ENCODE measurements around the gene EBF3.

EBF3 gene

DNA sequence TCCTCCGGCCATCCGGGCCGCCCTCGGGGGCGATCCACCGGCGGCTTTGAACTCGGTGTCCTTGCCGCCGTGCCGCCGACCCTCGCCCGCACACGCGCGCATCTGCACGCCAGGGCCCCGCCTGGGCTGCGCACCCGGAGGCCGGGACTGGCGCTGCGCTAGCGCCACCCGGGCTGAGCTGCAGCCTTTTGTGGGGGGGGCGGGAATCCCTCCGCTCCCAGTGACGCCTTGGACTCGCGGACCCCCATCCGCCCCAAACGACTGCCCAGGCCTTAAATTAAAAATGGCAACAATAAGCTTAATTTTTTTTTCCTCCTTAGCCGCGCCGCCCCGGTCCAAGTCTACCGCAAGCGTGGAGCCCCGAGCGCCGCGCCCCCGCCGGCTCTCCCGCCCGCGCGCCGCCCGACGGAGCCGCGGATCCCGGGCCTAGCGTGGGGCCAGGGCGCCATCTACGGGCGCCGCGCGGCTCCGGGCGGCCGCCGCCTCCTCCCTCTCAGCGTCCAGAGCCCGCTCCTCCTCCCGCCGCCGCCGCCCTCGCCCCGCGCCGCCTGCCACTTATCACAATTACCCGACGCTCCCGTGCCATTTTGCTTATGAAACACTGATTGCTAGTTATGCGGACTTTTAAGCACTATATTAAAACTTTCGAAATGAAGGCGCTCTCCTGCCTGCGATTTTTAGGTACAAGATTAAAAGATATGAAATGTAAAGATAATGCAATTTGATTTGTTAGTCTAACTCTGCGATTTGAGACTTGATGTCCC, 7.5 kb upstream of the EBF3 start:
- DNase-seq (ENCODE audit: low read depth), result no peak

DNA sequence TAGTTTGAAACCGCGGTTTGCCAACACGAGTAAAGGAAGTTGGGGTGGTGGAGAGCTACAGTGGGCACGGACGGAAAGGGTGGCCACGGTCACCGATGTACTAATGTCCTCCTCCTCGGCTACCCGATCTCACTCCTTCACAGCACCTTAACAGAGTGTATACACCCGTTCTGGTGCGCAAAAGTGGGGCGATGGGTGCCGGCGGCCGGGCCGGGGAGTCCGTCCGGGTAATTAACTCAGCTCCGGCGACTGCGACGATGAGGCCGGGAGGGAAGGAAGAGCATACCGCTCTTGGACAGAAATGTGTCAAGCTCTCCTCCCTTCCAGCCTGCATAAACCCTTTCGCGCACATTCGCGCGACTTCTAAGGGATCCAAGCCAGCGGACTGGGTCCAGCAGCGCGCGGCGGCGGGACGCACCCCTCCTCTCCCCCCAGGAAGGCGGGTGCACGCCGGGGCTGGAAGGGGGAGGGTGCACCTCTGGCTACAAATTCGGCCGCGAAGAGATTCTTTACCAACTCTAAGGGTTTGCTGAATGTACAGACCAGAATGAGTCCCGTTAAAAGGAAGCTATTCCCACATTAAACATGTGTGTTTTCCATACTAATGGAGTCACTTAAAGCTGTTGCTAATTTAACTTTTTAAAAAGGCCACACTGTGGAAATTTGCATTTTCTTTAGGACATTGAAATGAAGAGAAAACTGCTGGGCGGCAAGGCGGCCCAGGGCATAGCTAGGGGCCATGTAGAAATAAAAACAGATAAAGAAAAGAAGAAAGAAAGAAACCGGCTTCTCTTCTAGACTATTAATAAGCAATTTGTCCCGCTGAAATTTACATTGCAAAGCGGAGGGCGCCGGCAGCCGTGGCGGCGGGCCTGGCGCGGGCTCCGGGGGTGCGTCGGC, 6.6 kb upstream of the EBF3 start:
- DNase-seq (ENCODE audit: low read depth), result no peak

DNA sequence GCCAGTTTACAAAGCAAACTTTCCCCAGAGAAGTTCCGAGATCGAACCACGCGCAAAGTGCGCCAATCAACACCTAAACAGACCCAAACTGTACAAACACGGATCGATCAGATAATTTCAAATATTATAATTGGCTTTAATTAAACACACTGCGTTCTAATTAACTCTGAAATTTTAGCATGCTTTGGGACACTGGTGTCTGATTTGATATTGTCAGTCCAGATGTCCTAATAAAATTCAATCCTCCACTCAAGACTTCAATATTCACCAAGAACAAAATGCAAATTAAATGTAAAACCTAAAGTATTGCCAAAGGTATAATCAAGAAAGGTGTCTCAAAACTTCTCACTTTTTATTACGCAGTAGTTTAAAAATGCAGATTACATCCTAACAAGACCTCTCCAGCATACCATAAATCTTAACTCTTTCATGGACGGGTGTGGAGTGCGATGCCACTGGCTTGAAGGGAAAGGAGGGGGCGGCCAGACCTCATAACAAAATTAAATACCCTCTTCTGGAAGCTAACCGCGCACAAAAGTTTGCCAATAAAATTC, 5.9 kb upstream of the EBF3 start:
- no peak for DNase-seq (ENCODE audit: low read depth)

DNA sequence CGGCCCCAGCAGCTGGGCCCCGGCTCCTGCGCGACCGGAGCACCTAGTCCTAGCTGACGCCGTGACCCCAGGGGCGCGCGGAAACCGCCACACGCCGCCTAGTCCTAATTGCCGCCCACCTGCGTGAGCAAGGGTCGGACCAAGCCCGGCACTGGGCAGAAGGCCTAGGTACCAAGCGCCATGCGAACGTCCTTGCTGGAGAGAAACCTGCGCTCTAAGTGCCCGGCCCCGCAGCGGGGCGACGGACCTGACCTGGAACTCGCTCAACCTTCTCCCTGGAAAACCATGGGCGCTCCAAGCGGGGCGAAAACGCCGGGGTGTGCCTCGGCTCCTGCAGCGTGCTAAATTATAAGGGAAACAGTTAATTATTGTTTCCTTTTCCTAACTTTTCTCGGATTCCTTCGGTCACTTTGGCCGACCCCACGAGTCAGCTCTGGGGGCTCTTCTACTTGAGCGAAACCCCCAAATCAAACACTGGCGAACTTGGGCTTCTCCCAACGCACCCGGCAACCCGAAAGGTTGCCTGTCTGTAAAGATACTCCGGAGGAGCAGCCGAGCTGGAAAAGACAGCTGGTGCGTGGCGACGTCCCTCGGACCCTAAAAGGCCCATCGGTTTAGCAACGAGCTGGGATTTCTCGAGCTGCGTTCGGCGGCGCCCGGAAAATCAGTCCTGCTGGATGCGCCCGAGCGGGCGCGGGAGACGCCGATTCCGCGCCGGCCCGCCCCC, 5.3 kb upstream of the EBF3 start:
- DNase-seq (ENCODE audit: low read depth), result no peak

DNA sequence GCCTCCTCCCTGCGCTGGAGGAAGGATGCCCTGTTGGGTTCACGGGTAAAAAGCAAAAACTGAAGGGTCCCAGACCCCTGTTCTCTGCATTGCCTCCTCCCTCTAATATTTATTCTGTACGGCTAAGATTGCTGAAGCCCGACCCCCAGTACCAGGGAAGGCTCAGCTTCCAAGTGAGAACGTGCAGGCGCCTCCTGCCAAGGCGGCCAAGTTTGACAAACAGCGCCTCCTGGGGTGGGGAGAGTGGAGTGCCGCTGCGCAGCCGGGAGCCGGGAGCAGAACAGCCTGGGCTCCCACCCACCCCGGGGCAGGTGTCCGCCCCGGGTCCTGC, 4.7 kb upstream of the EBF3 start:
- DNase-seq (ENCODE audit: low read depth), result no peak

DNA sequence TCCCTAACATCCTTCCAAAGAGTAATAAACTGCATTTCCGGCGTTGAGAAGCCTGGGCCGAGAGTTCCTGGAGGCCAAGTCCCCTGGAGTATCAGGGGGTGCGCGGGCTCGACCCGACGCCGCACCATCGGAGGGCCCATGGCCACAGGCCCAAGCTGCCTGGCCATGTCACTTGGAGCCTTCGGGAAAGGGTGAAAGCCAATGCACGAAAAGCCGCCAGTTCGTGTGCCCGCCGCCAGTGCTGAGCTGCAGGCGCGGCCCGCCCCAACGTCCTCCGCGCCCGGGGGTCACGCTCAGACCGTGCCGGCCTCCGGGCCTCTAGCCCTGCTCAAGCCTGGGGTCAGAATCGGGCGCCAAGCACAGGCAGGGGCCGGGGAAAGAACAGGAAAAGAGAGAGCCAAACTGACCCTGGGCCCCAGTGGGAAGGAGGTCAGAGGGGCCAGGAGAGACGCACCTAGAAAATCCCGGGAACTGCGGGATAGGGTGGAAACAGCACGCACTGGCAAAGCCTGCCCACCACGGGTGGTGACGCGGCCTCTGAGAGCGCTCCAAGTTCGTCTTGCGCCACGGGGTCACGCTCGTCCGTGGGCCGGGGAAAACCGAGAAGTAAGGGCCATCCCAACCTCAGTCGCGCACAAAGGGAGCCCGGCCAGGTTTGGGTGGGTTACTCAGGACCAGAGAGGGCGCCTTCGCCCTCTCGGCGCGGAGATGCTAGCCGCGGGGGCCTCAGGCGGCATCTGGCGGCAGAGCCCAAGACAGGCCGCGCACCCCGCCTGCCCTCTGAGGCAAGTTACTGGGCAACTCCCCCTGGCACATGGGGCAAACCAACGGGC, 4.2 kb upstream of the EBF3 start:
- DNase-seq (ENCODE audit: low read depth), result no peak

DNA sequence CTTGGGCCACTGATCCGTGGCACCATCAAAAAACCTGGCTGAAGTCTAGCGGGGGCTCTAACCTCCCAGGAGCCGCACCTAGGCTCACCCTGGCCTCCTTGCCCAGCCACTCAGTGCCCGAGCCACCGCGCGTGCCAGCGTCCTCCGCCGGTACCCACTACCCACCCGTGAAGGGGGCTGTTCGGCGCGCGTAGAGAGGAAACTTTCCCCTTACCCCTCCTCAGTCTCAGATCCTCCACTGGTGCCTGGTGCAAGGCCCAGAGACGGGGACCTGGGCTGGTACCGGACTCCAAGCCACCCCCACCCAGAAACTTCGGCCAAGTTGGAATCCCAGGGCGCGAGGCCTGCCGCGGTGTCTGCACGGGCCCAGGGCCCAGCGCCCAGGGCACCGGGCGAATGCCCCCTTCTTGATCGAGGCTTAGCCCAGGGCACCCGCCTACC, 3.5 kb upstream of the EBF3 start:
- DNase-seq (ENCODE audit: low read depth), result no peak

DNA sequence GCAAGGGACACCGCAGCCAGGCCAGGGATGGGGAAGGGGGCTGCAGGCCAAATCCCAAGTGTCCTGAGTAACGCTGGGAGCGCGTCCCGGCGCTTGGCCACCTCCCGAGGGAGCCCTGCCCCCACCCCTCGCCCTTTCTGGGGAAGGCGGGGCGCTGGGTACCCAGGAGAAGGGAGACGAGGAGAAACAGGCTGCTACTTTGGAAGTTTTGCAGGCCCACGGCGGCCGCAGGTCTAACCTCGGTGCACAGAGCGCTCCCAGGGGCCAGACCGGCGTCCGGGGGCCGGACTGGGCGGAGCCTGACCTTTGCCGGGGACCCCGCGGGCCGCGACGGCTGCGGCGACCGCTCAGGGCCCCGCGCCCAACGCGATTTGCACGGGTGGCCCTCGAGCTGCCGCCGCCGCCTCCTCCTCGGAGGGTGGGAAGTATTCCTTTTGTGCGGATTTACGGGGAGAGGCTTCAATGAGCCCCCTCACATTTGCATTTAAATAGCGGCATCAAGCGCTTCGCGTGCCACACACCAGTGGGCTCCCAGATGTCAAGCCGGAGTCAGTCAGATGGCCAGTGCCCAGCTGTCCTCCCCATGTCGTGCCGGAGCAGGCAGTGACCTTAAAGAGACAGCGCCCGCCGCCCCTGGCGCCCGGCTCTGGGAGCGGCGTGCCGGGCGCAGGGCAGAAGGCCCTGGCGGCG, 3.0 kb upstream of the EBF3 start:
- DNase-seq (ENCODE audit: low read depth), result no peak

DNA sequence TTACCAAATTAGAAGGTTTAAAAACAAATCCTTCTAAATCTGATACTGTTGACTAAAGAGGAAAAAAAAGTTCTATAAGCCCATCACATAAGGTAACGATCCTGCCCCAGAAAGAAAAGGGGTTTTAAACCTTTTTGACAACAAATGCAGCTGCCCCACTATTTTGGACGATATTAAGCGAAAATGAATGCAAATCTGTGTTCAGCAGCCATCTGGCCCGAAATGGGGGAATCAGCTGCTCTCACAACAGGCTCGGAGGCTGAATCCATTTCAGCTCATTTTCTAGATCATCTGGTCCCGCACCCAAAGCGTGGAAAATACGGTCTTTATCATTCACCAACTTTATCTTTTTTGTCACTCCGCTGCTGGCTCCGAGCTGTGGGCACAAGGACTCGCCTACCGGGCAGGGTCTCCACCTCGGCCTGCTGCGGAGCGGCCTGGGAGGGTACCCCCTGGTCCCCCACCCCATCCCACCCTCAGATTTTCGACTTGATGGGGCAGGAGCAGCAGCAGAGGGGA, 2.4 kb upstream of the EBF3 start:
- DNase-seq (ENCODE audit: low read depth), result no peak

DNA sequence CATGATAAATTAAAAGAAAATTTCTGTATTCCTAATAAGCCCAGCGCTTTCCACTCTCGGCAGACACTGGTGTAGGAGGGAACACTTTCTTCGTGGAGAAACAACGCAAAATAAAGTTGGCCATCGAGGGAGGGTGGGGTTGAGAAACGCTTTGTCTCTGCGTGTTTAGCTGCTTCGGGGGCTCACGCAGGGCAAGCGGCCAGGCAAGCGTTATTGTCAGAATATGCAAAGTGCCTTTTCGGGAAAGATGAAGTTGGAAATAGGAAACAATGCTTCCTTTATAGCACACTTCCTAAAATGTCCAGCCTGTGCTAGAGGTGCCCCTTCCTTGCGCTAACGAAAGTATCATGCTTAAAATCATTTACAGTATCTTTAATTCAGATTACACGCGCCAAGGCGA, 1.9 kb upstream of the EBF3 start:
- DNase-seq (ENCODE audit: low read depth), result no peak

DNA sequence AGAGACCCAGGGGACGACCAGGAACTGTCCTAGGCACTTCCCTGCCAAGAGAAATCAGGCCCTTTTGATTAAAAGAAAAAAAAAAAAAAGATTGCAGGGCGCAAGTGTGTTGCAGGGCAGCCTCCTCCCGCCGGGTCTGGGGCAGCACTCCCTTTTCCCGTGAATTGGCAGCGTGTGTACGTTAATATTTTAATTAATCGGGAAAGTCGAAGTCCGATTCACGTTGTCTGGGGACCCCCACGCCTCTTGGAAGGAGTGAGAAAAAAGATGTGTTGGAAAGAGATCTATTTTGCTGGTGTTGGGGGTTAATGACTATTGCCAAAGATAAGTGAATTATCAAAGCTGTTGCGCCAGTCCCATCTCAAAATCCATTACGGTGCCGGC, 1.3 kb upstream of the EBF3 start:
- no peak for DNase-seq (ENCODE audit: low read depth)

DNA sequence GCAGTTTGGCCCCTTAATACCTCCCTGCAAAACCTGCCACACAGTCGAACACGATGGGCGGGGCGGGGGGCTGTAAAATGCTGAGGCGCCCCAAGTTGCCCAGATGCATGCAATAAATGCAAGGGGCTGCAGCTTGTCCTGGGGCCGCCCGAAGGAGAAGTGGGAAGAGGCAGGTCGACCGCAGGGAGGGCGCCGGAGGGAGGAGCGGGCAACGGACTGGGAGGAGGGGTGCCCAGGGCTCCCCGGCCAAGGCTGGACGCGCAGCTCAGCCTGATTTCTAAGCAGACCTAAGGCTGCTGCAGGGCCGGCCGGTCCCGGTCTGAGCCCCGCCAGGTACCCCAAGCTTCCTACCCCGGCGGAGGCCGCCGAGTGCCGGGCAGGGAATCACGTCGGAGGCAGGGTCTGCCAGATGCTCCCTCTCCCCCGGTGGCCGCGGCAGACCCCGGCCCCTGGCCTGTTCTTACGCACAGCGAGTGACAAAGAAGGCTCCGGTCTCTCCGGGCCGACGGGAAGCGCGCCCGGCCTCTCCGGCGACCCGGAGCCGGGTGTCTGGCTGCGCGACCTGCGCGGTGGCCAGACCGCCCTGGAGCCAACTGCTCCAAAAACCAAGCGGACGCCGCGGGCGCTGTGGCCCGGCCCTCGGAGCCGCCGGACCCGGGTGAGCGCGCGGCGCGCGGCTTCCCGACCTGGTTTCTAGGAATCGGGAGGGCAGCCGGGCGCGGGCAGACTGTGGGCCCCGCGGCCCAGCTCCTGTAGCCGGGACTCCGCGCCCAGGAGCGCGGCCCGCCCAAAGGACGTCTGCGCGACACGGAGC, 744 bp upstream of the EBF3 start:
- DNase-seq (ENCODE audit: low read depth), result no peak

DNA sequence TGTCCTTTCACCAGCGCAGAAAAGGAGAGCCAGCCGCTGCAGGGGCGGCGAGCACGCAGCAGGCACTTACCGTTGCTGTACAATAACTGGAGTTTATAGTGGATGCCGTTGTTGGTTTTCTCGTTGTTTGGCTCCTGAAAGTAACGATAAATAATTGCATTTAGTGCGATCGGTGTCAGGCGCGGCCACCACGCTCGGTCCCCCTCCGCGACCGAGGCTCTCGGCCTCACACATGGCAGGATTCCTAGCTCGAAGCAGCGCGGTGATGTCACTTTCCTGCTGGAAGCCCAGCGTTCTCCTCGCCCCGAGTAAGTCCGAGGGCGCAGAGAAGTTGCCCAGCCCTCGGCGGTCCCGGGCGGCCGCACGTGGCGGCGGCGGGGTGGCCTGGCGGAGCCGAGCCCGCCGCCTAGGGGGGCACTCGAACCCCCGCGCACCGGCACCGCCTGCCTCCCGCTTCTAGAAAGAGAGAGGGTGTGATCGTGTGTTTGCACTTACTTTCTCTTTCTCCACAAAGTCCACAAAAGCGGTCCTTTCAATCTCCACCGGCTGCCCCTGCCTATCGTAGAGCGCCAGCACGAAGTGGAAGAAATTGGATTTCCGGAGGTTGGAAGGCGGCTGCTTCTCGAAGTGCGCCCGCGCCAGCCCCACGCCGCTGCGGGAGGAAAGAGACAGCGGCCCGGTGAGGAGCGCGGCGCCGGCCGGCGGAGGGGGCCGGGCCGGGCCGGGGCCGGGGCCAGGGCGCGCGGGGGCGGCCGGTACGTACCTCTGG, 1.0 kb downstream of the EBF3 start:
- DNase-seq (ENCODE audit: low read depth), result no peak

DNA sequence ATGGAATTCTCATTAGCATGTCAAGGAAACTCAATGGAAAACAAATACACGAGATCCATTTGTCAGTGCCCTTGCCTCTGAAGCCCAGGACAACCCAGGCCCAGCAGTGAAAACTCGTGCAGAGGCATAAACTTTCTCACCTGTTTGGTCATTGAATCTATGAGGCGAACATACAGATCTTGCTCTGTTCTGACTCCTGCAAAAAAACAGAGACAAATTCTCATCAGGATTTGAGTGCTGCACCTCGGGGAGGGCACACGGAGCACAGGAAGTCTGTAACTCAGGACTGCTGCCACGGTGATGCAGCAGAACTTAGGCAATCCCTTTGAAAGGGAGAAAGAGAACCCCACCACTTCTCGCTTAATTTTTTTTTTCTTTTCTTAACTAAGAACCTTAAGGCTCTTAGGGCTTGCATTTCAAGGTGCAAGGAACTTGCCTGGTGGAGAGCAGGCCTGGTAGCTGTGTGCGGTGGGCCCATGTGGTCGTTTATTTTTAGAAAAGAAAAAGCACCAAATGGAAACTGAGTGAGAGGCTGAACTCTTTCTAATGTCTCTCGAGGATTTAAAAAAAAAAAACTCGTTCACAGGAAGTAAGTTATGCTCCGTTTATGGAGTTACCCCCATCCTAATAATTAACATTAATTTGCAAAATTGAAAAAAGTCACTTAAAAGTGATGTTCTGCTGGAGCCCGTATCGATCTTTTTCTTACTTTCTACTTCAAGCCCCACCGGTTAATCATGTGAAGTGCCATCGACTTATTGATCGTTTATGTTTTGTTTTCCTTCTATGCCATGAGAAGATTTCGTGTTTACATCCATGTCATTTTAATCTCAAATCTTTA, 1.8 kb downstream of the EBF3 start:
- DNase-seq (ENCODE audit: low read depth), result no peak

DNA sequence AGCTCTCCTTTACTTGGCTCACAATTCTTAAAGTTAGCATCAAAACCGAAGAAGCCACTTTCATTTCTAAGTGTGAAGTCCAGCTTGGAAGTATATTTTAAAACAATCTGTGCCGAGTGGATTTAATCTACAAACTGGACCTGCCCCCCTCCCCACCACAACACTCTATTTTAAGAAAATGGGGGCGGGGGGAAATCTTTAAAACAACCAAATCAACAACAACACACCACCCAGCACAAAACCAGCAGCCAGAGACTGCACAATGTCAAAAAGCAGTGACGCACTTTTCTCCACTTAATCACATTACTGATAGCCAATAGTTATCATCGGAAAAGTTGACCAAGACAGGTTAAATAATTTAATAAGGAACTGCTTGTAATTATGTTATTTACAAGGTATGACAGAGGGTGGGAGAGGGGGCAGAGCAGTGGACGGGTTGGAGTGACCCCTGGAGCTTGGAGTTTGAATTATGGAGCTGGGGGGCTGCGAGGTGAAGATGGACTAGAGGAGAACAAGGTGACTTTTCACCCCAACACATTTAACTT, 2.8 kb downstream of the EBF3 start:
- no peak for DNase-seq (ENCODE audit: low read depth)

DNA sequence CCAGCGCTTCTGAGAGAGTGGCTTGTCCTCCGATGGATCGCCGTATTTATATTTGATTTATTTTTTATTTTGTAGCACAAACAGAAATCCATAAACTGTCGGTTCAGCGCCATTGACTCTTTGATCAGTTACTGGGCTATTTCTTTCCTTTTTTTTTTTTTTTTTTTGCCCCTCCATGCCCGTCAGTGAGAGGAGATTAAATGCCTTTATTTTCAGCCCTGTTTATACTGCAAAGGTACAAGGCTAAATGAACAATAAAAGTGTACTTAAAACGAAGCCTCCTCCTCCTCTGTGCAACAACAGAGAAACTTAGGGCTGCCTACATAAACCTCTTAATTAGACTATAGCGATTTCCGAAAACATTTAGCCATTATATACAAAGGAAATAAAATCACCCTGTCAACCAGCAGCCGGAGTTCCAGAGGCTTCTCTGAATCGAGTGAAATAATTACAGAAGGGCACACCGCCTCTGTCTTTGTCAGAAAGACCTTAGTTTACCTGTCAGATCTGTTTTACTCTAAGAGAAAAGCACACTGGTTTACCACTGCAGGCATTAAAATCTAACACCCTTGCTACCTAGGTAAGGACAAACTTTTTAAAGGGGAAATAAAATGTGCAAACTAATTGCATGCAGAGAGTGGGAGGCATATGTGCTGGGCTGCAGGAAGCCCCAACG, 3.5 kb downstream of the EBF3 start:
- no peak for DNase-seq (ENCODE audit: low read depth)
